ENCODE data around the gene CAPN10. TPM values are rescaled to one million over a fixed set of nuclear protein-coding genes. Genes with fewer than 3 reads are reported as not detected.

Gene CAPN10
- total and polyA plus RNA-seq, 4 donors = 28.2 to 42.9 (median 33.5) TPM

DNA sequence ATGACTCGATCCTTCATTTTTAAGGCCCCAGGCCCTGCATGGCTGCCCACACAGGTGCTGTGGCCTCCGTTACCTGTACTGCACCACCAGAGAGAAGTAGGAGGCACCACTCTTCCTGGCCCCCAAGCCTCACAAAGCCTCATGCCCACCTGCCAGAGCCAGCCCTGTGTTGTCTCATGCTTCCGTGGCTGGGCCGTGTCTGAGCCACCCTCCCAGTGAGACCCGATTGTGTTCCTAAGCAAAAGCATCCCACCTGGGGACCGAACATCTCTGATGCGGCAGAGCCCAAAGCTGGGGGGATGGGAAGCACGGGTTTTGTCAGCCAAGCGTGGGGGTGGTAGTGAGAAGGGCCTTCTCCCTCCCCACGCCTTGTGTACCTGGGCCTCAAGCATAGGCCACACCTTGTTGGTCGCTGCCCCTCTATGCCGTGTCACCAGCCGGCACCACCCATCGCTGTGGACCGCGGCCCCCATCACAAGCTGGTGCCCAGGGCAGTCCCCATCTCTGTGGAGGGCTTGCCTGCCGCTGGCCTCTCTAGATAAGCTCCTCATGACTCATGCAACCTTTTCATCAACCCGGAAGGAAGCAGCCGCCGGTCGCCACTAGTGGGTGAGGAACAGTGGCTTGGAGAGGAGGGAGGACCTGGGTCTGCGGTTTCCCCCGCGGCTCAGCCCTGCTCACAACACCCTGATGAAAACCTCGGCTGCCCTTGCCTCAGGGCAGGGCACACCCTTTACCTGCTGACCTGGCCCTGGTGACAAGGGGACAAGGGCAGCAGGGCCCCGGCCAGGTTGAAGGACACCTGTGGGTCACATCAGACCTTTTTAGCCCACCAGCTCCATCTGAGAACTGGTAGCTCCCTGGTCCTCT is 21.0 kb upstream of the CAPN10 start:
- Histone ChIP-seq H3K9ac (ENCODE audit: insufficient read depth in 1 of 2, low read length in 2 of 2) (no peak overlapping the region), H3K36me3 (ENCODE audit: control insufficient read depth in 4 of 4, insufficient read depth in 4 of 4, low read length in 4 of 4) (no peaks in the 10 kb centered on the region), H3K4me1 (ENCODE audit: control insufficient read depth in 5 of 5, insufficient read depth in 5 of 5, low read length in 5 of 5) (peaks cover 3 to 38% (median 20%) of the 10 kb centered on the region in 5 donors), H3K4me3 (no peak overlapping the region), H3K27ac (ENCODE audit: low read depth in 1 of 2, low read length in 1 of 2) (peak overlapping the region; percentile 85 to 89), H3K9me3 (ENCODE audit: control insufficient read depth in 4 of 4, insufficient read depth in 3 of 4, low read length in 3 of 4) (no peaks in the 10 kb centered on the region), H3K27me3 (ENCODE audit: control insufficient read depth in 3 of 3, insufficient read depth in 3 of 3, low read length in 2 of 3) (peaks cover 0 to 4% (median 0%) of the 10 kb centered on the region in 3 donors)
- TF ChIP-seq, protein P1, sequence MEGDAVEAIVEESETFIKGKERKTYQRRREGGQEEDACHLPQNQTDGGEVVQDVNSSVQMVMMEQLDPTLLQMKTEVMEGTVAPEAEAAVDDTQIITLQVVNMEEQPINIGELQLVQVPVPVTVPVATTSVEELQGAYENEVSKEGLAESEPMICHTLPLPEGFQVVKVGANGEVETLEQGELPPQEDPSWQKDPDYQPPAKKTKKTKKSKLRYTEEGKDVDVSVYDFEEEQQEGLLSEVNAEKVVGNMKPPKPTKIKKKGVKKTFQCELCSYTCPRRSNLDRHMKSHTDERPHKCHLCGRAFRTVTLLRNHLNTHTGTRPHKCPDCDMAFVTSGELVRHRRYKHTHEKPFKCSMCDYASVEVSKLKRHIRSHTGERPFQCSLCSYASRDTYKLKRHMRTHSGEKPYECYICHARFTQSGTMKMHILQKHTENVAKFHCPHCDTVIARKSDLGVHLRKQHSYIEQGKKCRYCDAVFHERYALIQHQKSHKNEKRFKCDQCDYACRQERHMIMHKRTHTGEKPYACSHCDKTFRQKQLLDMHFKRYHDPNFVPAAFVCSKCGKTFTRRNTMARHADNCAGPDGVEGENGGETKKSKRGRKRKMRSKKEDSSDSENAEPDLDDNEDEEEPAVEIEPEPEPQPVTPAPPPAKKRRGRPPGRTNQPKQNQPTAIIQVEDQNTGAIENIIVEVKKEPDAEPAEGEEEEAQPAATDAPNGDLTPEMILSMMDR (IDR thresholded peaks at IDR 0.05; ENCODE audit: control extremely low read depth, extremely low read depth) = no peak
- 22 to 31% methylated on average over 25 to 26 of the region's 26 CpGs for WGBS, 2 donors
- ATAC-seq (ENCODE audit: insufficient read depth, low FRiP score) (peak; percentile 65), DNase-seq (peak; percentile 30 to 61 (median 58))

DNA sequence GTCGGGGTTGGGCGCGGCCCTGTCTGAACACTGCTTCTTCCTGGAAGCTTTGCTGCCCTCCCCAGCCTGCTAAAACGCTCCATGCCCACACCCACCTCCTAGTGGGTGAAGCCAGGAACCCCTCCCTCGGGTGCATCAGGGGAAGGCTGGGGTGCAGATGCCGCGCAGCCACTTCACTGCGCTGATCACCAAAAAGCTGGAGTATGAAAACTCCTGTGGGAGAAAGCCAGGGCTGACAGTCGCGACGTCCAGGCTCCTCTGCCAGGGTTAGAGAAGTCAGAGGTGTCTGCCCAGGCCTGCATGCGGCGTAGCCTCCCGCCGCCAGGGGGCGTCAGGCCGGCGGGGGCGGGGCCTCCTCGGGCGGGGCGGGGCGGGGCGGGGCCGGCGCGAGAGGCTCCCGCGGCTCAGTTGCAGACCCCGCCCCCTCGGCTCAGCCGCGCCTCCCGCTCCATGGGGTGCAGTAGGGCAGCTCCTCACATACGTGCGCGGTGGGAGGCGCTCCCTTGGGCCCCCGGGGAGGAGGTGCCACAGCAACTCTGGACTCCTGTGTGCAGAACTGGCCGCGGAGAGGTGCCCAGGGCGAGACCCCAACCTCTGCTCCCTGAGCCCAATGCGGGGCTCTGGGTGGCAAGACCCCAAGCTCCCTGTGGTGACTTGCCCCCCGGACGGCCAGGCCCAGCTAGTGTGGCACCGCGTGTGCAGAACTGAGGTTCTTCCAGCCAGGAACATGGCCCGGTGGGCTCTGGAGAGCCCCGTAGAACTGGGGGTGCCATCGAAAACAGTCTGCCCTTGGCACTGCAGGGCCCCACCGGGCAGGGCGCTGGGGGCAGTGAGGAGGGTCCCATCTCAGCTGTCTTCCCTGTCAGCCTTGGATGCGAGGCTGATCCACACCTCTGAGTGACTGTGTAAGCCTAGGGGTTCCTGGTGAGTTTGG is 20.1 kb upstream of the CAPN10 start:
- no peak overlapping the region for H3K9ac ChIP-seq (ENCODE audit: insufficient read depth in 1 of 2, low read length in 2 of 2)
- peak overlapping the region; percentile 89 to 94 for H3K27ac ChIP-seq (ENCODE audit: low read depth in 1 of 2, low read length in 1 of 2)
- no peaks in the 10 kb centered on the region for H3K9me3 ChIP-seq (ENCODE audit: control insufficient read depth in 4 of 4, insufficient read depth in 3 of 4, low read length in 3 of 4)
- TF ChIP-seq, protein P1 (IDR thresholded peaks at IDR 0.05; ENCODE audit: control extremely low read depth, extremely low read depth) = peak; percentile 28
- H3K4me1 ChIP-seq (ENCODE audit: control insufficient read depth in 5 of 5, insufficient read depth in 5 of 5, low read length in 5 of 5) = peaks cover 3 to 39% (median 20%) of the 10 kb centered on the region in 5 donors
- H3K4me3 ChIP-seq = peak overlapping the region; percentile 2
- ATAC-seq (ENCODE audit: insufficient read depth, low FRiP score) = peak; percentile 81
- 6 to 9% methylated on average over 39 to 53 of the region's 53 CpGs for WGBS, 2 donors
- peaks cover 0 to 4% (median 0%) of the 10 kb centered on the region in 3 donors for H3K27me3 ChIP-seq (ENCODE audit: control insufficient read depth in 3 of 3, insufficient read depth in 3 of 3, low read length in 2 of 3)
- DNase-seq = peak; percentile 81 to 89 (median 86)
- no peaks in the 10 kb centered on the region for H3K36me3 ChIP-seq (ENCODE audit: control insufficient read depth in 4 of 4, insufficient read depth in 4 of 4, low read length in 4 of 4)

DNA sequence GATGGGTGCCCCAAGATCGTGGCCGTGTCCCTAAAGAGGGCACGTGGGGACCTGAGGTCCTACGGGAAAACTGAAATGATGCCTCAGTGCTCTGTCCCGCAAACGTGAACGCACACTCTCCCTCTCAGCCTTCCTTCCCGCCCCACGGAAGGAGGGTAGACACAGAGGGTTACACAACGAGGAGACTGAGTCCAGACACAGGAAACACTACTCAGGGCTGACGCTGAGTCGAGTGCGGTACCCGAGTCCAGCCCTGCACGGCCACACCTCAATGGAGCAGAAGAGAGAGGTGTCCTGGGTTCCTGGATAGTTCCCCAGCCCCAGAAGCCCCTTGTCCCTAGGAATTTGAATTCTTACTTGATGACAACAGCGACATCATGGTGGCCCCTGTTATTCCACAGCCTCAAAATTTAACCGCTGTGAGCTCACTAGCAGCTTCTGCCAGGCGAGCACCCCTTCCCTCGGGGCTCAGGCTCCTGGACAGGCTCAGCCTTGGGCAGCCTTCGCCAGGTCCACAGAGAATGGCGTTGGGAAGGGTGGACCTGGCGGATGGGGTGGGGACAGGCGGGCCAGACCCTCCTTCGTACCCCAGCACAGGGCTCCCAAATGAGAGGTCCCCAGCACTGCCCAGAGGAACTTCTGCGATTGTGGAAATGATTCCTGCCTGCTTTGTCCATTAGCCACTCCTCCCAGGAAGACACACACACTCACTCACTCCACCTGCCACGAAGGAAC is 19.2 kb upstream of the CAPN10 start:
- Histone ChIP-seq H3K4me1 (ENCODE audit: control insufficient read depth in 5 of 5, insufficient read depth in 5 of 5, low read length in 5 of 5) (peaks cover 0 to 42% (median 20%) of the 10 kb centered on the region in 5 donors), H3K9me3 (ENCODE audit: control insufficient read depth in 4 of 4, insufficient read depth in 3 of 4, low read length in 3 of 4) (no peaks in the 10 kb centered on the region), H3K4me3 (peak overlapping the region; percentile 65), H3K9ac (ENCODE audit: insufficient read depth in 1 of 2, low read length in 2 of 2) (peak overlapping the region in 1 of 2 donors; percentile 63), H3K27me3 (ENCODE audit: control insufficient read depth in 3 of 3, insufficient read depth in 3 of 3, low read length in 2 of 3) (peaks cover 0 to 4% (median 0%) of the 10 kb centered on the region in 3 donors), H3K36me3 (ENCODE audit: control insufficient read depth in 4 of 4, insufficient read depth in 4 of 4, low read length in 4 of 4) (peaks cover 0 to 5% (median 0%) of the 10 kb centered on the region in 4 donors), H3K27ac (ENCODE audit: low read depth in 1 of 2, low read length in 1 of 2) (peak overlapping the region; percentile 90 to 94)
- no peak for ATAC-seq (ENCODE audit: insufficient read depth, low FRiP score)
- TF ChIP-seq, protein P1 (IDR thresholded peaks at IDR 0.05; ENCODE audit: control extremely low read depth, extremely low read depth) = no peak
- 24% methylated on average over 26 of the region's 26 CpGs for WGBS, 2 donors
- DNase-seq = peak in 2 of 3 donors; percentile 7 to 13
